Sigmoid colon (tissue), 7 donors: ENCODE data around the gene MAML3. TPM values are rescaled to one million over a fixed set of nuclear protein-coding genes. Genes with fewer than 3 reads are reported as not detected.

Experiments
- DNase-seq: peaks from one replicate; pipeline ENCODE4 v3.0.0-alpha.2; 2019
- H3K27ac ChIP-seq, 4 donors: fragments of 200-600 bp; sonication (generic); one replicate each; pipeline ENCODE4 v1.5.1; 2016 to 2019; ENCODE audit warnings: mild to moderate bottlenecking in 1 of 4
- H3K27me3 ChIP-seq, 3 donors: fragments of 200-600 bp; sonication (generic); one replicate each; pipeline ENCODE4 v1.5.1; 2019; ENCODE audit warnings: mild to moderate bottlenecking in 1 of 3
- H3K36me3 ChIP-seq, 4 donors: fragments of 200-600 bp; sonication (generic); one replicate each; pipeline ENCODE4 v1.5.1; 2016 to 2019
- H3K4me1 ChIP-seq, 4 donors: fragments of 200-600 bp; sonication (generic); one replicate each; pipeline ENCODE4 v1.5.1; 2017 to 2019
- H3K4me3 ChIP-seq, 4 donors: fragments of 200-600 bp; sonication (generic); one replicate each; pipeline ENCODE4 v1.5.1; 2017 to 2019; ENCODE audit warnings: mild to moderate bottlenecking in 2 of 4, moderate library complexity in 1 of 4
- H3K9me3 ChIP-seq, 4 donors: fragments of 200-600 bp in 3 of 4; sonication (generic) in 3 of 4; one replicate each; pipeline versions ENCODE4 v1.5.1 to v1.6.1; 2013 to 2019
- EP300 ChIP-seq, 4 donors: sonication (generic); formaldehyde crosslinking; IDR thresholded peaks; one replicate each; pipeline ENCODE4 v1.6.1; 2017; ENCODE audit warnings: antibody characterized with exemption in 4 of 4
- POLR2A ChIP-seq, 2 donors: fragments of 450-650 bp; IDR thresholded peaks; one replicate each; pipeline ENCODE4 v1.6.1; 2016; ENCODE audit warnings: antibody characterized with exemption in 2 of 2, mild to moderate bottlenecking in 2 of 2, moderate library complexity in 2 of 2
- POLR2AphosphoS5 ChIP-seq, 4 donors: sonication (generic); formaldehyde crosslinking; IDR thresholded peaks; one replicate each; pipeline ENCODE4 v1.6.1; 2017; ENCODE audit warnings: antibody characterized with exemption in 4 of 4
- WGBS, 2 donors: extraction: QIAGEN DNeasy Blood & Tissue Kit; methylation state at CpG; one replicate each; pipeline ENCODE4 v1.1.7; 2013; 5-methylcytosine and 5-hydroxymethylcytosine counted together
- intact Hi-C: fragments of 100-400 bp; cut with DNase I; formaldehyde crosslinking; loops from one replicate; pipeline ENCODE4 v1.15.1; 2023
- polyA plus RNA-seq, 3 donors: library from polyadenylated mRNA; stranded (reverse); fragments of 200-250 nt; gene quantifications; one replicate each; pipeline ENCODE4 v1.2.3, GENCODE V29; 2013
- total RNA-seq, 4 donors: library from RNA; depleted of rRNA; stranded (reverse); fragments of >200 nt; gene quantifications; one replicate each; pipeline ENCODE4 v1.1.0, GENCODE V29; 2016
- TF ChIP-seq, protein P1 (sequence below), 4 experiments: fragments of 450-650 bp in 3 of 4; fragments of 200-600 bp in 1 of 4; IDR thresholded peaks; one replicate each; pipeline ENCODE4 v1.5.1; 2016 to 2019; ENCODE audit warnings: antibody characterized with exemption in 4 of 4, mild to moderate bottlenecking in 3 of 4, moderate library complexity in 2 of 4
- donor health status: healthy with polysubstance abuse.
- donor health status: Bipolar disorder and iron deficiency.
- donor health status: healthy.

The MAML3 gene
- total and polyA plus RNA-seq, 7 donors, result 3.5 to 16.3 (median 5.4) TPM

DNA sequence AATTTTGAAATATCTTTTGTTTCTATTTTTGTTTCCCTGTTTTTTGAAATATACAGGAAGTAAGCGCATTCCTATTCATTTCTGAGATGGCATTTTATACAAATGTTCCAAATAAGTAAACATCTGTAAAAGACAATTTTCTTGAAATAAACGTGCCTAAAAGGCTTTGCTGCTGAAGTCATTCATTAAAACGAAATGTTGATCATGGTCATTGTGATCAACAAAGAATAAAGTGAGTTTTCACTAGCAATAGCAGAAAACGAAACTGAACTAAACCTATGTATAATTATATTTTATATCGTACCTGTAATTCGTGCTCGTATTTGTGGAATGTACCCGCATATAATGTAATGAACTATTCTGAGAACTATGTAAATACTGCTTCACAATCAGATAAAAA, 267.2 kb downstream of the MAML3 start:
- H3K9me3 ChIP-seq, result no peaks in the 10 kb centered on the region
- peaks cover 0 to 5% (median 2%) of the 10 kb centered on the region in 4 donors for H3K36me3 ChIP-seq
- no peaks in the 10 kb centered on the region for H3K27me3 ChIP-seq
- H3K4me3 ChIP-seq, result peak overlapping the region; percentile 4 to 27 (median 18)
- intact Hi-C loops, result no loop called here
- peak overlapping the region; percentile 24 to 59 (median 48) for H3K27ac ChIP-seq
- TF ChIP-seq EP300 (IDR thresholded peaks at IDR 0.05), result no peak
- WGBS, 2 donors, result 18 to 64% methylated on average over 8 of the region's 8 CpGs
- peaks cover 0 to 23% (median 18%) of the 10 kb centered on the region in 4 donors for H3K4me1 ChIP-seq
- DNase-seq, result no peak

DNA sequence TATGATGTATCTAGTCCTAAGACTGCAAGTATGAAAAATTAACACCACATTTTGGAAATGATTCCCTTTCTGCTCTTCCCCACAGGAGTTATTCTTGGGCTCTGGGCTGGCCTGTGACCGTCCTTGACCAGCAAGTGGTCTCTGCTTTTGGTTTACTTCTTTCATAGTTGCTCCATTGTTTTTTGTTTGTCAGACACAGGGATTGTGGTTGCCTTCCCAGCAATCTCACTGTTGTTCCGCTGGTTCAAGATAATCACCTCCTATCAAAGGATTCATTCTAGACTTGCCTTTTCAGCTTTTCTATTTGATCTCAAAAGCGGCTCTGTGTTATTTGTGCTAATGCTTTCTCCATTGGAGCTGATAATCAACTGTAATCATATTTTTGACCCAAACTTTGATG, 269.5 kb downstream of the MAML3 start:
- Histone ChIP-seq H3K27ac (no peak overlapping the region), H3K36me3 (peaks cover 0 to 2% (median 0%) of the 10 kb centered on the region in 4 donors), H3K9me3 (no peaks in the 10 kb centered on the region), H3K4me1 (peaks cover 0 to 23% (median 18%) of the 10 kb centered on the region in 4 donors), H3K4me3 (no peak overlapping the region), H3K27me3 (no peaks in the 10 kb centered on the region)
- 93 to 95% methylated on average over 3 of the region's 3 CpGs for WGBS, 2 donors
- no peak for DNase-seq
- intact Hi-C loops, result no loop called here
- no peak for TF ChIP-seq EP300 (IDR thresholded peaks at IDR 0.05)
- TF ChIP-seq, protein P1, sequence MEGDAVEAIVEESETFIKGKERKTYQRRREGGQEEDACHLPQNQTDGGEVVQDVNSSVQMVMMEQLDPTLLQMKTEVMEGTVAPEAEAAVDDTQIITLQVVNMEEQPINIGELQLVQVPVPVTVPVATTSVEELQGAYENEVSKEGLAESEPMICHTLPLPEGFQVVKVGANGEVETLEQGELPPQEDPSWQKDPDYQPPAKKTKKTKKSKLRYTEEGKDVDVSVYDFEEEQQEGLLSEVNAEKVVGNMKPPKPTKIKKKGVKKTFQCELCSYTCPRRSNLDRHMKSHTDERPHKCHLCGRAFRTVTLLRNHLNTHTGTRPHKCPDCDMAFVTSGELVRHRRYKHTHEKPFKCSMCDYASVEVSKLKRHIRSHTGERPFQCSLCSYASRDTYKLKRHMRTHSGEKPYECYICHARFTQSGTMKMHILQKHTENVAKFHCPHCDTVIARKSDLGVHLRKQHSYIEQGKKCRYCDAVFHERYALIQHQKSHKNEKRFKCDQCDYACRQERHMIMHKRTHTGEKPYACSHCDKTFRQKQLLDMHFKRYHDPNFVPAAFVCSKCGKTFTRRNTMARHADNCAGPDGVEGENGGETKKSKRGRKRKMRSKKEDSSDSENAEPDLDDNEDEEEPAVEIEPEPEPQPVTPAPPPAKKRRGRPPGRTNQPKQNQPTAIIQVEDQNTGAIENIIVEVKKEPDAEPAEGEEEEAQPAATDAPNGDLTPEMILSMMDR (IDR thresholded peaks at IDR 0.05), result no peak

DNA sequence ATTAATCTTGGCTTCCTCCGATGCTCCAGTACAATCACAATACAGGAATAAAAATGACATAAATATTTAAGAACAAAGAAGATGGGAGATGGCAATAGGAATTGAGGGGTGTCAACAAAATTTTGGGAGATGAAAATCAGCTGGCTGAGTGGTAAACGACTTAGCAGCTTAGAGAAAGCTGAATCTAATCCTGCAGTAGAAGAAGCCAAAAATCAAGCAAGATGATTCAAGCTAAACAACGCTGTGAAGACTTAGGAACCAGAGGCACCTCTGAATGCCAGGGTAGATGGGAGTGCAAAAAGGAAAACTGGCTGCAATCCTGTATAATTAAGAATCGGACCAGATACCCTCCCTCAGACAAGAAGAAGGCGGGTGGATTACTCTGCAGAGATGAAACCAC, 273.1 kb downstream of the MAML3 start:
- TF ChIP-seq, protein P1 (IDR thresholded peaks at IDR 0.05), result no peak
- TF ChIP-seq POLR2A (IDR thresholded peaks at IDR 0.05) (no peak), POLR2AphosphoS5 (IDR thresholded peaks at IDR 0.05) (no peak), EP300 (IDR thresholded peaks at IDR 0.05) (no peak)
- 84 to 90% methylated on average over 5 of the region's 5 CpGs for WGBS, 2 donors
- no peaks in the 10 kb centered on the region for H3K27me3 ChIP-seq
- H3K4me3 ChIP-seq, result no peak overlapping the region
- no peaks in the 10 kb centered on the region for H3K36me3 ChIP-seq
- no peak for DNase-seq
- H3K9me3 ChIP-seq, result no peaks in the 10 kb centered on the region
- peaks cover 0 to 17% (median 12%) of the 10 kb centered on the region in 4 donors for H3K4me1 ChIP-seq
- intact Hi-C loops, result no loop called here
- no peak overlapping the region for H3K27ac ChIP-seq

DNA sequence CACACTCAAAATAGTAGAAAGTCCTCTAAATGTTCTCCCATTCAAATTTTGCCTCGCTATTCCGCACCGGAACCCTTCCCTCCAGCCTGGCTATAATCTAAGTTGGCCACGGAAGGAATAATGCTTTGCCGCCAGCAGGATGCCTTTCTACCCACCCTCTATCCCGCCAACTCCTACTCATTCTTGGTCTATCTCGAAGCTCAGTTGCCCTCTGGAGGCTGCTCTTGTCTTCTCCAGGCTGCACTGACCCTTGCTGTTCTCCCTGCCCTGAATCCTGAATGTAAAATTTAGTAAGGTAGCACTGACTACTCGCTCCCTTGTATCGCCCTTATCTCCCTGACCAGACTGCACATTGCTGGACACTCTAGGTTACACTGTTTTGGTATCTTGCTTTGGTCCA, 275.9 kb downstream of the MAML3 start:
- Histone ChIP-seq H3K9me3 (no peaks in the 10 kb centered on the region), H3K27ac (no peak overlapping the region), H3K4me1 (peaks cover 0 to 19% (median 13%) of the 10 kb centered on the region in 4 donors), H3K4me3 (no peak overlapping the region), H3K27me3 (no peaks in the 10 kb centered on the region), H3K36me3 (no peaks in the 10 kb centered on the region)
- intact Hi-C loops, result no loop called here
- TF ChIP-seq POLR2AphosphoS5 (IDR thresholded peaks at IDR 0.05), result no peak
- no peak for TF ChIP-seq EP300 (IDR thresholded peaks at IDR 0.05)
- TF ChIP-seq POLR2A (IDR thresholded peaks at IDR 0.05), result no peak
- TF ChIP-seq, protein P1 (IDR thresholded peaks at IDR 0.05), result no peak
- no peak for DNase-seq
- 93 to 96% methylated on average over 9 of the region's 9 CpGs for WGBS, 2 donors

DNA sequence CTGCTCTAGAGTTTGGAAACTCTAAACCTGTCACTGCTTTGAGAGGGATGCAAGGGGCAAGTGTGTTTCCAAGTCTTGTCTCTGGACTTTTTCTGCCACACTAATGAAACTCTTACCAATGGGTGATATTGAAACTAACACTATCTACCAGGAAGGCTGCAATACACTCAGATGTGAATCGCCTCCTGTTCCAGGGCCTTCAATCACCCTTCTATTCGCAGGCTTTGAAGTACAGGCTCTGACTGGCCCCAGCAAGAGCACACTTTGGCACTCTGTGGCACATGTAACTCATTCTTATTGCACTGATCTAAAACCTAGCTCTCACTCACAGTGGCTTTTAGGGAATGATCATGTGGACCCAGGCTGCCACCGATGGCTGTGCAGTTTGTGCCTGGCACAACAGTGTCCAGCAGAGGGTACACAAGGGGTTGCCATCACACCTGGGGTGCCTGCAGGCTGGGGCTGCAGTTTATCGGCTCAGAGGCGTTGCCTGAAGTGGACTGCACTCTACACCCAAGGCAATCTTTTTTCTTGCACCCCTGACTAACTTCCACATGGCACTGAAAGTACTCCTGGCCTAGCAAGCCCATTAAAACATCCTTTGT, 277.5 kb downstream of the MAML3 start:
- DNase-seq, result no peak
- H3K9me3 ChIP-seq, result no peaks in the 10 kb centered on the region
- 39 to 76% methylated on average over 5 of the region's 5 CpGs for WGBS, 2 donors
- TF ChIP-seq EP300 (IDR thresholded peaks at IDR 0.05), result no peak
- H3K36me3 ChIP-seq, result no peaks in the 10 kb centered on the region
- intact Hi-C loops, result no loop called here
- no peak overlapping the region for H3K4me3 ChIP-seq
- H3K27me3 ChIP-seq, result no peaks in the 10 kb centered on the region
- H3K4me1 ChIP-seq, result peaks cover 0 to 20% (median 14%) of the 10 kb centered on the region in 4 donors
- H3K27ac ChIP-seq, result peak overlapping the region in 2 of 4 donors; percentile 29 to 39

DNA sequence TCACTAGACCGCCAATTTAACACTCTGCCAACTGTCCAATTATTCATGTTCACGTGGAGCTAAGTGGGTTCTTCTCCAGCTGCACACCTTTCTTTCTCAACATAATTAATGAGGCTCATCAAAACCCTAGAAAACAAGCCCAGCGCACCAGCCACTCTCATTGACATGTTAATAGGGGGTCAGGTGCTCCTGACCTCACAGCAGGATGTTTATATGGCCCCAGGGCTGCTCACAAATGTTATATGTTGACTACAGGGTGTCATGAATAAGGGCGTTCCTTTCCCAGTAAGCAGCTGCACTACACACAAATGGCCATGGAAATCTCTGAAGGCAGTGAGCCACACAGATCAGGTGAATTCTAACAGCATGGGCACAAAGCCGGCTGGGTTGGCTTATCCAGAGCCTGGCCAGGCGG, 278.6 kb downstream of the MAML3 start:
- H3K4me1 ChIP-seq, result peaks cover 0 to 20% (median 14%) of the 10 kb centered on the region in 4 donors
- no peak for TF ChIP-seq POLR2A (IDR thresholded peaks at IDR 0.05)
- TF ChIP-seq EP300 (IDR thresholded peaks at IDR 0.05), result no peak
- no peak for TF ChIP-seq POLR2AphosphoS5 (IDR thresholded peaks at IDR 0.05)
- TF ChIP-seq, protein P1 (IDR thresholded peaks at IDR 0.05), result no peak
- no peaks in the 10 kb centered on the region for H3K9me3 ChIP-seq
- WGBS, 2 donors, result 91 to 92% methylated on average over 6 of the region's 6 CpGs
- intact Hi-C loops, result no loop called here
- no peaks in the 10 kb centered on the region for H3K36me3 ChIP-seq
- no peak overlapping the region for H3K27ac ChIP-seq
- H3K4me3 ChIP-seq, result no peak overlapping the region
- no peaks in the 10 kb centered on the region for H3K27me3 ChIP-seq
- no peak for DNase-seq
